ENCODE results near the gene GAS7.

GAS7 gene

DNA sequence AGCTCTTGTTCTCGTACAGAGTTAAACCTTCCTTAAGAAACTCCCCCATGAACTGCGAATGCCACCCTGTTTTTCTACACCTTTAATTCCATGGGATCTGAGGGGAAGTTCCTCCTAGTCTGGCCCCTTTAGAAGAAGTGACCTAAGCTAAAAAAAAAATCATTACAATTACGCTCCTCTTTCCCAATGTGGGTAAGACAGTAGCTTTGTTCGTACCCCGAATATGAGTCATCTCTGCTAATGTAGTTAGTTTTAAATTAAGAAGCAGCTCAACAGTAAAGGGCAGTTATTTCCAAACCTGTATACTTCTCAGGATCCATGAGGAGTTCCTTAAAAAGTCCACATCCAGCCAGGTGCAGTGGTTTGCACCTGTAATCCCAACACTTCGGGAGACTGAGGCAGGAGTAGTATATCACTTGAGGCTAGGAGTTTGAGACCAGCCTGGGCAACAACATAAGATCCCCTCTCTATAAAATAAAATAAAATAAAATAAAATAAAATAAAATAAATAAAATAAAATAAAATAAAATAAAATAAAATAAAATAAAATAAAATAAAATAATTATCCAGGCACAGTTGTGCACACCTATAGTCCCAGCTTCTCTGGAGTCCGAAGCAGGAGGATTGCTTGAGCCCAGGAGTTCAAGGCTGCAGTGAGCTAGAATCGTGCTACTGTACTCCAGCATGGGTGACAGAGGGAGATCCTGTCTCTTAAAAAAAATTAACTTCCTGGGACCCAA is 319.4 kb downstream of the GAS7 start:
- no peak for DNase-seq (ENCODE audit: low read depth, low spot score)
- no peak overlapping the region for H3K27ac ChIP-seq

DNA sequence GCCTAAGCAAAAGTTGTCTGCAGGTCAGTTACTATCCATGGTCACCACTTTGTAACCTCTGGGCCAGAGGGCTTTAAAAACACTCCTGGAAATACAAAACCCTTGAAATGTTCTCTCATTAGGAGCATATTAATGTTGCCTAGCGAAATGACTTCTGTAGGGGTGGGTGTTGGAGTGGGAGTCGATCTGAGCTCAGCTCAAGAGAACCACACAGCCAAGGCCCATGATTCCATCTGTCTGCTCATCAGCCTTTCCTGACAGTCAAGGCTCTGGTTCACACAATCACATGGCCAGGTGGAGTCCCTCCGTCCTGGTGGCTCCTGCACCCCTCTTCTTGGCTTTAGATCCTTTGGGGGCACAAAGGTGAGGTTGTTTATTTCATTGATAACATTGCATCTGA is 320.1 kb downstream of the GAS7 start:
- no peak overlapping the region for H3K27ac ChIP-seq
- no peak for DNase-seq (ENCODE audit: low read depth, low spot score)

DNA sequence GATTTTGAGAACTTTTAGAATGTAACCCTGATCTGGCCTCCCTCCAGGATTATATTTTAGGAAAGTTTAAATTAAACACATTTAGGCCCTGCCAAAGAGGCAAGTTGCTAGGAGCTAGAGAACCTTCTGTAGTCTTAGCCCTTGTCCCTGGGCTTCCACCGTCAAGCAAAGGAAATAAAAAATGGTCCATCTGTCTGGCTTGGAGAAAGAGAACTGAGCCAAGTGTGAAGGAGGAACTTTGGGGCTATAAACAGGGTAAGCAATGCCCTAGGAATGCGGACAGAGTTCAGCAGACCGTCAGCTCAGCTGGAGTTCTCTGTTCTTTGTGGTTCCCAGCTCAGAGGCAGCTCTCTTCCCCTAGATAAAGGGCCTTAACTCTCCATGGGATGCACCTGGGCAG is 323.0 kb downstream of the GAS7 start:
- DNase-seq (ENCODE audit: low read depth, low spot score) = no peak

DNA sequence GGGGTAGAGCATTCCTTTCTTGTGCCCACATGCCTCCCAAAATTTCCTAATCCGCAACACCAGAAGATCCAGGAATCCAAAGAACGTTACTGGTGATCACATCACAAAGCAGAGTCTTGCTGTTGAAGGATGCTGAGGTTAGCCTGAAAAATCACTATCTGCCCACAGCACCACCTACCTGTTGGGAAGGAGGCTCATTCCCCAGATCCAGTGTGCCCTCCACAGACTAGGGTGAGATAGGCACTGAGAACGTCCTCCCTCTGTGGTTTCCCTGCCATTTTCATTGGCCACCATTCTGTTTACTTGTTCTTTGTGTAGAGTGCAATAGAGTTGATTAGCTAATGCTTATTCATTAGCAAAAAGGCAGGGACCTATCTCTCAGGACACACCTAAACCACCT is 323.7 kb downstream of the GAS7 start:
- DNase-seq (ENCODE audit: low read depth, low spot score) = no peak
- H3K27ac ChIP-seq = no peak overlapping the region

More for the DNA sequence above, 323.0 kb downstream of the GAS7 start:
- H3K27ac ChIP-seq = no peak overlapping the region

DNA sequence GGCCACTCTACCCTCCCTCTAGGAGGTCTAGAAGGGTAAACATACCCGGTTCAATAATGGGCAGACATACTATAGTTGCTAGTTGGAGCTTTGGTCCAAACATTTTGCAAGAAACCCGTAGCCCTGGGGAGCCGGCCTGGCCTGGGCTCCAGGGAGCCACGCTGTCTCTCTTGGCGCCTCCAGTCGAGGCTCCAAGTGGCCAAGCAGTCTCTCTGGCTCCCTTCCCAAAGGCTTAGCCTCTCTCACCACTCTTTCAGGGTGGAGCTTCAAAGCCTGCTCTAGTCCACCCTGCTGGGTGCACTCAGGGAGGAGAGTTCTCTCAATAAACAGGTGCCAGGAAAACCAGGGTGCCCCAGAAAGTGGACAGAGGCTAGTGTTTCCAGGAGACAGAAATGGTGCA is 325.6 kb downstream of the GAS7 start:
- H3K27ac ChIP-seq = no peak overlapping the region
- DNase-seq (ENCODE audit: low read depth, low spot score) = no peak

DNA sequence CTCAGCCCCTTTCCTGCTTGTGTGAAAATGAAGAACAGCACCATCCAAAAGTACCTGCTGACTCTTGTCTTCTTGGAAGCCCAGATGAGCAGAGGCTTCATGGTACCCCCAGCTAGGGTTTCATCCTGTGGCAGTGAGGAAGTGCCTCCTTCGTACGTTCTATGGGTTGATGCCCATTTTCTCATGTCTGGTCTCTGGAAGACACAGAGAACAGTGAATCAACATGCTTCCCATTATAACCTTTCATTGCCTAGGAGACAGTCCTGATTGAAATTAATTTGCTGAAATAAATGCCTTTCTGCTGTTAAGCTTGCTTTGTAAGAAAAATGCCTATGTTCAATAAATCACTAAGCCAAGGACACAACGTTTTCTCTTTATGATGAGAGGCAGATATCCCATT is 329.9 kb downstream of the GAS7 start:
- DNase-seq (ENCODE audit: low read depth, low spot score) = no peak
- H3K27ac ChIP-seq = no peak overlapping the region

DNA sequence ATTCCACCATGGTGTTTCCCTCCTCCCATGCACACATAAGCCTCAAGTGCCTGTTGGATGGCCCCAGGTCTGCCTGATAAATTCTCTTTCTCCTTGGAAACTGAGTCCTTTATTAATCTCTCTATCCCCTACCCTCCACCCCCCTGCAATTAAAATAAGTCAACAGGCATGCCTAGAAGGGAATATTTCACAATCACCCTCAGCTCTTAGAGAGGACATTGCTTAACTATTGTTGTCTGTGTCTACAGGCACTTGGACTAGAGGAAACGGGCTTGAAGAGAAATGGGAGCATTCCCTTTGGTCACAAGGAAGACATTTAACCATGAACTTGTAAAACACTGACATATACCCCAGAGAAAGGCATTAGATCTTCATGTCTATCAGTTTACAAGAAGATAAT is 332.8 kb downstream of the GAS7 start:
- H3K27ac ChIP-seq = no peak overlapping the region
- DNase-seq (ENCODE audit: low read depth, low spot score) = no peak

DNA sequence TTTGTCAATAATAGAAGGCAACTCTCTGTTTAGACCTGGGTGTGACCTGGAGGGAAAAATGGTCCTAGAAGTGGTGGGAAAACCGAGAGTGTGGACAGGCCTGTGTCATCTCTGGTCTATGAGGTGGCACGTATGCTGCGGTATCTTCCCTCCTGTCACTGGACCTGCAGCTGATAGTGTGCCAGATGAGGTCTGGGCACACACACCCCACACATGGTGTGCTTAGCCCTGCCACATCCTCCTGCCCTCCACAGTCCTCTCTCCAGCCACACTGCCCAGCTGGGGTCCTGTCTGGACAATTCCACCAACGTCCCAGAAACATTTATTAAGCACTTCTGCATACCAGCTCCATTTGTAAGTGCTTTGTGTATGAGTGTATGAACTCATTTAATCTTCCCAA is 335.5 kb downstream of the GAS7 start:
- H3K27ac ChIP-seq = no peak overlapping the region
- no peak for DNase-seq (ENCODE audit: low read depth, low spot score)

DNA sequence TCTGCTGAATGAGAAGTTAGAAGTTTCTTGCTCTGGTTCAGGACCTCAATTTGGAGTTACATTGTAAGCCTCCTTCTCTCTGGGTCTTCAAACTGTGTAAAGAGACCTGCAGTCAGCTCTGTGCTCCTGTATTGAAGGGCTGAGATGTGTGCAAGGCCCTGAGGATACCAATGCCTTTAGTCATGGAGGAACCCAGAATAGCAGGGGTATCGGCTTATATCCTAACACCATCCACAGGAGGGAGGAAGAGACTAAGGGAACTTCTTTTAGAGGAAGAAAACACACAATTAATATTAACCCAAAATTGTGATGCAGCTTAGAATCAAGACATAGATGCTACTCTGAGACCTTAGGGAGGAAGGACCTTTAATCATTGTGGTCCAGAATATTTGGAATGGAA is 336.2 kb downstream of the GAS7 start:
- H3K27ac ChIP-seq = no peak overlapping the region
- no peak for DNase-seq (ENCODE audit: low read depth, low spot score)

DNA sequence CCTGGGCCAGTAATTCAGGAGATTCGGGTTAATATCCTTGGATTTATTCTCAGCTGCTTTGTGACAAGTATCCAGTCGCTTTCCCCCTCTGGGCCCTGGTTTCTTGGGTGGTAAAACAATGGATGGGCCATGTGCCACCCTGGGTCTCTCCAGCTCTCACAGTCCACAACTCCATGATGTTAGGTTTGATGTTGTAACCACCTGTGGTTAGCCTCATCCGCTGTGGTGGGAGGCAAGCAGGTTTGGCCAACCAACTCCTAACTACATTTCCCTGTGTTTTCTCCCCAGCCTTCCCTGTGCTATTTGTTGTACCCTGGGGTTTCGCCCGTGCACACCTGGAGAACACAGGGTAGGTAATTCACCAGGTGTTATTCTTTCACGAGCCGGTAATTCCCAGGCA is 337.6 kb downstream of the GAS7 start:
- no peak overlapping the region for H3K27ac ChIP-seq
- no peak for DNase-seq (ENCODE audit: low read depth, low spot score)
